ENCODE measurements around the gene MAPKBP1. TPM values are rescaled to one million over a fixed set of nuclear protein-coding genes. Genes with fewer than 3 reads are reported as not detected.

Gene MAPKBP1
- total and polyA plus RNA-seq, 2 of the 13 experiments (the other 11 are each of a cell fraction or from before 2014, with no cell fraction given) = 3.0 to 7.3 TPM

DNA sequence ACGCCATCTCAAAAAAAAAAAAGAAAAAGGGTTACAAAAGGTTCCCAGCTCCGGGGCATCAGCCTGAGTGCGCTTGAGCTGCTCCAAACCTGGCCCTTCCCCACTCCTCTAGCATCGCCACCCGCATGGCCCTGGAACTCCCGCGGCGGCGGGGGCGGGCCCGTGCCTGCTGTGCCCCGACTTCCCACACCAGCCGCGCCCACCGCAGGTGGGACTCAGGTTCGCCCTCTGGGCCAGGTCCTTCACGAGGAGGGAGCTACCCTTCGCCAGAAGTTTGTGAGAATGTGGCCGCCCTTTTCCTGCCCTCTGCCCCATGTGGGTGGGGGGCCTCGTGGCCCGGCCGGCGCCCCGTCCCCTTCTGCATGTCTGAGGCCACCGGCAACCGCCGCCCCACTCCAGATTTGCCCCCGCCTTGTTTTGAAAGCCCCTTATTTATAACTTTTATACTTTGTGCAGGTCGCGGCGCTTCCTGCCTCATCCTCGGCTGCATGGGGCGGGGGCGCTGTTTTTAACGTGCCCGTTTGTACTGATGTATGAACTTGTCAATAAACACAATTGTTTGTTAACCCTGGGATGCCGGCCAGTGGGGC is 53.1 kb downstream of the MAPKBP1 start:
- no peaks in the 10 kb centered on the region for H3K9me3 ChIP-seq (ENCODE audit: low read length)
- 4% methylated on average over 26 of the region's 37 CpGs for WGBS (ENCODE audit: low lambda C conversion rate)
- intact Hi-C loops (cut with micrococcal nuclease; ENCODE audit: unreplicated experiment) = no loop called here
- in situ Hi-C loops (cut with HindIII; ENCODE audit: extremely low pct_ligation_motif_present, low pct_unique_long_range_greater_than_20kb) = no loop called here
- no peak for DNase-seq (ENCODE audit: low spot score)
- peaks cover 0 to 5% of the 10 kb centered on the region in 2 experiments; a peak in 2 of 5 replicates for H3K36me3 ChIP-seq (replicated peaks in 1 of 2; ENCODE audit: control insufficient read depth in 1 of 2, insufficient read depth in 2 of 2, low read length in 2 of 2)
- ATAC-seq = peak; percentile 12
- no peak for FAIRE-seq
- H2AFZ ChIP-seq (ENCODE audit: low read length) = no peak overlapping the region
- H3K4me1 ChIP-seq (ENCODE audit: insufficient read depth, low read length) = peaks cover 18% of the 10 kb centered on the region
- H3K9ac ChIP-seq (ENCODE audit: insufficient read depth, low read depth, low read length) = peak overlapping the region; percentile 46
- H3K79me2 ChIP-seq (ENCODE audit: insufficient read depth, low read length) = no peaks in the 10 kb centered on the region
- no peak overlapping the region for H3K27ac ChIP-seq (ENCODE audit: extremely low read length, insufficient read depth, low read length)
- peak overlapping the region; percentile 69 to 99 (median 71) for H3K4me3 ChIP-seq (replicated peaks in 1 of 3; ENCODE audit: insufficient read depth in 1 of 3, low read depth in 2 of 3, low read length in 3 of 3)
- BruUV-seq (replicated peaks) = no TSS peak
- no peaks in the 10 kb centered on the region for H4K20me1 ChIP-seq (ENCODE audit: insufficient read depth, low read length)
- ChIA-PET POLR2A (no interaction called here), CTCF (ENCODE audit: low intra/inter-chr PET ratio, low total read pairs) (no interaction called here)
- no peaks in the 10 kb centered on the region; a peak in 1 of 5 replicates for H3K27me3 ChIP-seq (ENCODE audit: control insufficient read depth in 1 of 2, insufficient read depth in 2 of 2, low read length in 2 of 2)
- H3K4me2 ChIP-seq (ENCODE audit: low read depth, low read length) = peak overlapping the region; percentile 75
- TF ChIP-seq MED13 (CRISPR knock-in tag; IDR thresholded peaks at IDR 0.05) = peak; percentile 12; the same call in 1 of the 2 replicates
- TF ChIP-seq, protein P1, sequence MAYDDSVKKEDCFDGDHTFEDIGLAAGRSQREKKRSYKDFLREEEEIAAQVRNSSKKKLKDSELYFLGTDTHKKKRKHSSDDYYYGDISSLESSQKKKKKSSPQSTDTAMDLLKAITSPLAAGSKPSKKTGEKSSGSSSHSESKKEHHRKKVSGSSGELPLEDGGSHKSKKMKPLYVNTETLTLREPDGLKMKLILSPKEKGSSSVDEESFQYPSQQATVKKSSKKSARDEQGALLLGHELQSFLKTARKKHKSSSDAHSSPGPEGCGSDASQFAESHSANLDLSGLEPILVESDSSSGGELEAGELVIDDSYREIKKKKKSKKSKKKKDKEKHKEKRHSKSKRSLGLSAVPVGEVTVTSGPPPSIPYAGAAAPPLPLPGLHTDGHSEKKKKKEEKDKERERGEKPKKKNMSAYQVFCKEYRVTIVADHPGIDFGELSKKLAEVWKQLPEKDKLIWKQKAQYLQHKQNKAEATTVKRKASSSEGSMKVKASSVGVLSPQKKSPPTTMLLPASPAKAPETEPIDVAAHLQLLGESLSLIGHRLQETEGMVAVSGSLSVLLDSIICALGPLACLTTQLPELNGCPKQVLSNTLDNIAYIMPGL (CRISPR knock-in tag; IDR thresholded peaks at IDR 0.05; ENCODE audit: borderline replicate concordance in 1 of 2, low read depth in 1 of 2) = no peak
- no peak for TF ChIP-seq MBNL3 (CRISPR knock-in tag; conservative IDR thresholded peaks at IDR 0.05)
- TF ChIP-seq ZBTB42 (CRISPR knock-in tag; IDR thresholded peaks at IDR 0.05) = 0 out of 2 replicates have a peak, but pooled peaks have one; percentile 23
- TF ChIP-seq PCBP2 (optimal IDR thresholded peaks at IDR 0.05; ENCODE audit: low read depth, low read length, poor library complexity, severe bottlenecking) = no peak
- peak; percentile 12; the same call in 1 of the 2 replicates for TF ChIP-seq HIVEP1 (CRISPR knock-in tag; IDR thresholded peaks at IDR 0.05)
- TF ChIP-seq NCOA1 (CRISPR knock-in tag; IDR thresholded peaks at IDR 0.05) = no peak
- no peak for TF ChIP-seq ZNF776 (CRISPR knock-in tag; IDR thresholded peaks at IDR 0.05)
- TF ChIP-seq, protein P2, sequence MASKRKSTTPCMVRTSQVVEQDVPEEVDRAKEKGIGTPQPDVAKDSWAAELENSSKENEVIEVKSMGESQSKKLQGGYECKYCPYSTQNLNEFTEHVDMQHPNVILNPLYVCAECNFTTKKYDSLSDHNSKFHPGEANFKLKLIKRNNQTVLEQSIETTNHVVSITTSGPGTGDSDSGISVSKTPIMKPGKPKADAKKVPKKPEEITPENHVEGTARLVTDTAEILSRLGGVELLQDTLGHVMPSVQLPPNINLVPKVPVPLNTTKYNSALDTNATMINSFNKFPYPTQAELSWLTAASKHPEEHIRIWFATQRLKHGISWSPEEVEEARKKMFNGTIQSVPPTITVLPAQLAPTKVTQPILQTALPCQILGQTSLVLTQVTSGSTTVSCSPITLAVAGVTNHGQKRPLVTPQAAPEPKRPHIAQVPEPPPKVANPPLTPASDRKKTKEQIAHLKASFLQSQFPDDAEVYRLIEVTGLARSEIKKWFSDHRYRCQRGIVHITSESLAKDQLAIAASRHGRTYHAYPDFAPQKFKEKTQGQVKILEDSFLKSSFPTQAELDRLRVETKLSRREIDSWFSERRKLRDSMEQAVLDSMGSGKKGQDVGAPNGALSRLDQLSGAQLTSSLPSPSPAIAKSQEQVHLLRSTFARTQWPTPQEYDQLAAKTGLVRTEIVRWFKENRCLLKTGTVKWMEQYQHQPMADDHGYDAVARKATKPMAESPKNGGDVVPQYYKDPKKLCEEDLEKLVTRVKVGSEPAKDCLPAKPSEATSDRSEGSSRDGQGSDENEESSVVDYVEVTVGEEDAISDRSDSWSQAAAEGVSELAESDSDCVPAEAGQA (IDR thresholded peaks at IDR 0.05; ENCODE audit: low read depth) = no peak
- TF ChIP-seq, protein P2 (CRISPR knock-in tag; IDR thresholded peaks at IDR 0.05; ENCODE audit: borderline replicate concordance) = 0 out of 2 replicates have a peak, but pooled peaks have one; percentile 21
- TF ChIP-seq ZNF749 (CRISPR knock-in tag; IDR thresholded peaks at IDR 0.05; ENCODE audit: borderline replicate concordance) = 0 out of 2 replicates have a peak, but pooled peaks have one; percentile 64
- TF ChIP-seq TOPORS (CRISPR knock-in tag; IDR thresholded peaks at IDR 0.05) = 0 out of 2 replicates have a peak, but pooled peaks have one; percentile 15
- TF ChIP-seq CBX5 (CRISPR knock-in tag; IDR thresholded peaks at IDR 0.05; ENCODE audit: borderline replicate concordance) = no peak
- no peak for TF ChIP-seq RORA (CRISPR knock-in tag; IDR thresholded peaks at IDR 0.05)
